Measurements from ENCODE around the gene BOLA1.

Gene BOLA1

GRCh38 chr1:149888999-149889289 is 10.4 kb upstream of the BOLA1 start:
- H3K27me3 Mint-ChIP-seq (ENCODE audit: low read depth, poor library complexity): peaks cover 4% of the 10 kb centered on the region
- no peak overlapping the region for H3K27ac Mint-ChIP-seq
- TF ChIP-seq, protein P1, sequence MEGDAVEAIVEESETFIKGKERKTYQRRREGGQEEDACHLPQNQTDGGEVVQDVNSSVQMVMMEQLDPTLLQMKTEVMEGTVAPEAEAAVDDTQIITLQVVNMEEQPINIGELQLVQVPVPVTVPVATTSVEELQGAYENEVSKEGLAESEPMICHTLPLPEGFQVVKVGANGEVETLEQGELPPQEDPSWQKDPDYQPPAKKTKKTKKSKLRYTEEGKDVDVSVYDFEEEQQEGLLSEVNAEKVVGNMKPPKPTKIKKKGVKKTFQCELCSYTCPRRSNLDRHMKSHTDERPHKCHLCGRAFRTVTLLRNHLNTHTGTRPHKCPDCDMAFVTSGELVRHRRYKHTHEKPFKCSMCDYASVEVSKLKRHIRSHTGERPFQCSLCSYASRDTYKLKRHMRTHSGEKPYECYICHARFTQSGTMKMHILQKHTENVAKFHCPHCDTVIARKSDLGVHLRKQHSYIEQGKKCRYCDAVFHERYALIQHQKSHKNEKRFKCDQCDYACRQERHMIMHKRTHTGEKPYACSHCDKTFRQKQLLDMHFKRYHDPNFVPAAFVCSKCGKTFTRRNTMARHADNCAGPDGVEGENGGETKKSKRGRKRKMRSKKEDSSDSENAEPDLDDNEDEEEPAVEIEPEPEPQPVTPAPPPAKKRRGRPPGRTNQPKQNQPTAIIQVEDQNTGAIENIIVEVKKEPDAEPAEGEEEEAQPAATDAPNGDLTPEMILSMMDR (IDR thresholded peaks at IDR 0.05): no peak
- H3K9me3 Mint-ChIP-seq: no peaks in the 10 kb centered on the region
- no peak overlapping the region for H3K4me3 Mint-ChIP-seq
- H3K36me3 Mint-ChIP-seq (ENCODE audit: low read depth): no peaks in the 10 kb centered on the region
- H3K4me1 Mint-ChIP-seq: peaks cover 5% of the 10 kb centered on the region
- DNase-seq: no peak

DNA sequence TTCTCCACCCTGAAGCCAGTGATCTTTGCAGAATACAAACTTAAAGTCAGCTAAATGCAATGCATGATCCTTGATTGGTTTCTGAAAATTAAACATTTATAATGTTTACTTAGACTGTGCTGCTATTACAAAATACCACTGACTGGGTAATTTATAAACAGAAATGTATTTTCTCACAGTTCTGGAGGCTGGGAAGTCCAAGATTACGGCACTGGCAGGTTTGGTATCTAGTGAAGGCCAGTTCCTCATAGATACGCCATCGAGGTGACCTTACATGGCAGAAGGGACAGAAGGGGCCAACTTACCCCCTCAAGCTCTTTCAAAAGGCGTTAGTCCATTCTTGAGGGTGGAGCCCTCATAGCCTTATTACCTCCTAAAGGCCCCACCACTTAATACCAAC is 2.8 kb upstream of the BOLA1 start:
- no peaks in the 10 kb centered on the region for H3K9me3 Mint-ChIP-seq
- H3K36me3 Mint-ChIP-seq (ENCODE audit: low read depth): peaks cover 10% of the 10 kb centered on the region
- peaks cover 3% of the 10 kb centered on the region for H3K27me3 Mint-ChIP-seq (ENCODE audit: low read depth, poor library complexity)
- H3K27ac Mint-ChIP-seq: no peak overlapping the region
- no peak for DNase-seq
- TF ChIP-seq, protein P1 (IDR thresholded peaks at IDR 0.05): no peak
- peaks cover 18% of the 10 kb centered on the region for H3K4me1 Mint-ChIP-seq
- no peak overlapping the region for H3K4me3 Mint-ChIP-seq

- Mint-ChIP-seq H3K4me1 (peaks cover 35% of the 10 kb centered on the region), H3K9me3 (no peaks in the 10 kb centered on the region), H3K4me3 (no peak overlapping the region), H3K27me3 (ENCODE audit: low read depth, poor library complexity) (peaks cover 3% of the 10 kb centered on the region), H3K27ac (no peak overlapping the region), H3K36me3 (ENCODE audit: low read depth) (peaks cover 36% of the 10 kb centered on the region)
- no peak for DNase-seq
- TF ChIP-seq, protein P1 (IDR thresholded peaks at IDR 0.05): no peak
Measured at GRCh38 chr1:149903836-149904491, 4.6 kb downstream of the BOLA1 start.

DNA sequence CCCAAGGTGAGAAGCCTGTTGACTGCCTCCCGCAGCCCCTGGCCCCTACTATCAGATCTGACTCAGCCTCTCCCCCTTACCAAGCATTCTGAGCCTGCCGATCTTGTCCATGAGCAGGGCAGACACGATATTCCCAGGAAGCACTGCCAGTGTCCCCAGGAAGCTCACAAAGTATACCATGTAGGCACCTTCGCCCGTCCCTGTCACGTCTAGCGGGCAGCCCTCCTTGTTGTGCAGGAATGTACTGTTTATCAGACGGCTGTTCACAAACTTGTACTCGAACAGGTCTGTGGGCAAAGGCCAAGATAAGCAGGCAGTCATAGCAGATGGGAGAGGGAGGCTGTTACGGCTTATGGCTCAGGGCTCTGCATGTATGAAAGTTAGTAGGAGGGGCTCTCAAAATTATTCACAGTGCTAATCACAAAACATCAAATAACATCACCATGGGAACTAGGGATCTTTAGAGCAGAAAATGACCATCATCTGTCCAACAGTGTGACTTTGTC is 7.3 kb downstream of the BOLA1 start:
- TF ChIP-seq, protein P1 (IDR thresholded peaks at IDR 0.05): no peak
- H3K9me3 Mint-ChIP-seq: no peaks in the 10 kb centered on the region
- peaks cover 10% of the 10 kb centered on the region for H3K27me3 Mint-ChIP-seq (ENCODE audit: low read depth, poor library complexity)
- peaks cover 50% of the 10 kb centered on the region for H3K36me3 Mint-ChIP-seq (ENCODE audit: low read depth)
- DNase-seq: no peak
- H3K4me3 Mint-ChIP-seq: no peak overlapping the region
- H3K27ac Mint-ChIP-seq: peak overlapping the region; percentile 88
- peaks cover 31% of the 10 kb centered on the region for H3K4me1 Mint-ChIP-seq

- H3K27ac Mint-ChIP-seq: no peak overlapping the region
- H3K27me3 Mint-ChIP-seq (ENCODE audit: low read depth, poor library complexity): peaks cover 12% of the 10 kb centered on the region
- no peak for DNase-seq
- H3K4me1 Mint-ChIP-seq: peaks cover 74% of the 10 kb centered on the region
- TF ChIP-seq, protein P1 (IDR thresholded peaks at IDR 0.05): no peak
- H3K4me3 Mint-ChIP-seq: no peak overlapping the region
- H3K36me3 Mint-ChIP-seq (ENCODE audit: low read depth): peaks cover 38% of the 10 kb centered on the region
- H3K9me3 Mint-ChIP-seq: no peaks in the 10 kb centered on the region
Measured at GRCh38 chr1:149914545-149914944, 15.2 kb downstream of the BOLA1 start.

Measured in nephron progenitor cell (in vitro differentiated cells).